ENCODE results near the gene TLX2. TPM values are rescaled to one million over a fixed set of nuclear protein-coding genes. Genes with fewer than 3 reads are reported as not detected.

The TLX2 gene
- total and polyA plus RNA-seq, 2 donors (not counting 3 experiments of a cell fraction or from before 2014, with no cell fraction given), result not detected

- DNase-seq (ENCODE audit: low read depth, low spot score) (no peak), FAIRE-seq (no peak)
- Histone ChIP-seq H3K27me3 (ENCODE audit: control insufficient read depth in 2 of 2, insufficient read depth in 2 of 2, low read length in 2 of 2) (no peaks in the 10 kb centered on the region), H3K9ac (replicated peaks; ENCODE audit: extremely low read depth, insufficient read depth, low read length) (no peak overlapping the region), H3K4me2 (ENCODE audit: insufficient read depth, low read length) (peak overlapping the region; percentile 89), H3K4me3 (replicated peaks in 1 of 3; ENCODE audit: insufficient read depth in 1 of 3, low read depth in 1 of 3, low read length in 3 of 3) (no peak overlapping the region), H3K27ac (ENCODE audit: insufficient read depth, low read depth, low read length) (no peak overlapping the region), H3K4me1 (ENCODE audit: control insufficient read depth, extremely low read depth, insufficient read depth, low read length) (peaks cover 20% of the 10 kb centered on the region), H3K9me3 (replicated peaks; ENCODE audit: control insufficient read depth, insufficient read depth, low read length) (no peaks in the 10 kb centered on the region), H4K20me1 (replicated peaks; ENCODE audit: control insufficient read depth, extremely low read depth, insufficient read depth, low read length) (no peaks in the 10 kb centered on the region), H3K79me2 (ENCODE audit: control insufficient read depth, insufficient read depth, low read length) (peaks cover 19% of the 10 kb centered on the region), H3K36me3 (ENCODE audit: control insufficient read depth in 2 of 2, extremely low read depth in 1 of 2, insufficient read depth in 2 of 2, low read length in 2 of 2) (peaks cover 6 to 19% of the 10 kb centered on the region in 2 experiments), H3K9me1 (replicated peaks; ENCODE audit: control insufficient read depth, extremely low read depth, insufficient read depth, low read length) (no peaks in the 10 kb centered on the region), H2AFZ (ENCODE audit: low read depth, low read length) (no peak overlapping the region)
- no TSS peak for BruUV-seq (replicated peaks)
- dilution Hi-C loops (cut with MboI; ENCODE audit: extremely low pct_ligation_motif_present, low sequenced_read_pairs), result no loop called here
- intact Hi-C loops (cut with micrococcal nuclease), result loop anchor here (2.0 kb wide), 2 partner anchors 73 to 791 kb away; partner anchors contain the start of genes INO80B and TPRKB
- POLR2A ChIA-PET, result no interaction called here
- TF ChIP-seq MYC (IDR thresholded peaks at IDR 0.05; ENCODE audit: low read depth, low read length), result no peak
- TF ChIP-seq EZH2 (IDR thresholded peaks at IDR 0.05; ENCODE audit: borderline replicate concordance, low read depth, low read length, severe bottlenecking), result no peak
- no peak for TF ChIP-seq FOS (IDR thresholded peaks at IDR 0.05; ENCODE audit: borderline replicate concordance, insufficient read depth, low read length)
- CTCF ChIA-PET, result no interaction called here
These were observed 13.5 kb downstream of the TLX2 start for GRCh38 chr2:74527741-74528140.

- Histone ChIP-seq H3K9me1 (replicated peaks; ENCODE audit: control insufficient read depth, extremely low read depth, insufficient read depth, low read length) (no peaks in the 10 kb centered on the region), H3K27ac (ENCODE audit: insufficient read depth, low read depth, low read length) (peak overlapping the region; percentile 74), H2AFZ (ENCODE audit: low read depth, low read length) (peak overlapping the region; percentile 84), H3K79me2 (ENCODE audit: control insufficient read depth, insufficient read depth, low read length) (peaks cover 19% of the 10 kb centered on the region), H3K4me1 (ENCODE audit: control insufficient read depth, extremely low read depth, insufficient read depth, low read length) (peaks cover 20% of the 10 kb centered on the region), H3K4me3 (replicated peaks in 1 of 3; ENCODE audit: insufficient read depth in 1 of 3, low read depth in 1 of 3, low read length in 3 of 3) (peak overlapping the region; percentile 65 to 90 (median 81)), H3K9ac (replicated peaks; ENCODE audit: extremely low read depth, insufficient read depth, low read length) (peak overlapping the region; percentile 78), H3K36me3 (ENCODE audit: control insufficient read depth in 2 of 2, extremely low read depth in 1 of 2, insufficient read depth in 2 of 2, low read length in 2 of 2) (peaks cover 6 to 26% of the 10 kb centered on the region in 2 experiments), H3K4me2 (ENCODE audit: insufficient read depth, low read length) (peak overlapping the region; percentile 89), H4K20me1 (replicated peaks; ENCODE audit: control insufficient read depth, extremely low read depth, insufficient read depth, low read length) (no peaks in the 10 kb centered on the region), H3K27me3 (ENCODE audit: control insufficient read depth in 2 of 2, insufficient read depth in 2 of 2, low read length in 2 of 2) (no peaks in the 10 kb centered on the region), H3K9me3 (replicated peaks; ENCODE audit: control insufficient read depth, insufficient read depth, low read length) (no peaks in the 10 kb centered on the region)
- DNase-seq (ENCODE audit: low read depth, low spot score) (no peak), FAIRE-seq (no peak)
- no peak for TF ChIP-seq JUN (IDR thresholded peaks at IDR 0.05; ENCODE audit: borderline replicate concordance, insufficient read depth, insufficient read length, low read depth)
- dilution Hi-C loops (cut with MboI; ENCODE audit: extremely low pct_ligation_motif_present, low sequenced_read_pairs) (no loop called here), intact Hi-C loops (cut with micrococcal nuclease) (loop anchor here (1.0 to 2.0 kb wide), 9 partner anchors 12 to 792 kb away; partner anchors contain the start of genes DOK1, INO80B, PCGF1 and TPRKB)
- TSS peak; percentile 61 for BruUV-seq (replicated peaks)
- POLR2A ChIA-PET, result interaction anchor here (0.6 to 1.2 kb wide), 3 partner anchors 14 to 30 kb away, joined by 3 to 5 read pairs (median 3); partner anchors contain the start of genes LBX2 and TLX2
- CTCF ChIA-PET, result interaction anchor here (1.5 to 5.2 kb wide), 3 partner anchors 22 to 58 kb away, joined by 5 to 82 read pairs (median 5); partner anchors contain the start of genes CCDC142 and TTC31
These were observed 14.5 kb downstream of the TLX2 start for GRCh38 chr2:74528600-74529356.
